IMR-90 (cell line): ENCODE measurements around the gene OR6V1. TPM values are rescaled to one million over a fixed set of nuclear protein-coding genes. Genes with fewer than 3 reads are reported as not detected.

Experiments used
- ATAC-seq: fragments of 200-7000 bp; cut with Tn5 transposase; 2 replicates; pipeline ENCODE4 v1.9.1; 2020; ENCODE audit warnings: low read depth, mild to moderate bottlenecking, moderate library complexity
- BruUV-seq: library from RNA; stranded (reverse); fragments of 400-500 nt; replicated peaks from 2 replicates; lab custom pipeline; 2021; lab: Mats Ljungman, UMichigan
- CTCF ChIA-PET: fragments of 300-600 bp; formaldehyde crosslinking; extraction: SDS; loops from one replicate; lab custom pipeline; 2021; ENCODE audit warnings: antibody characterized with exemption; lab: Yijun Ruan, JAX
- POLR2A ChIA-PET: fragments of 300-600 bp; sonication (Branson Sonifier 250); formaldehyde crosslinking; loops from one replicate; lab custom pipeline; 2022; ENCODE audit warnings: antibody characterized with exemption; ENCODE audit not compliant: unreplicated experiment; lab: Charles Lee
- DNase-seq: peaks from one replicate; pipeline ENCODE4 v3.0.0; 2013
- H2AFZ ChIP-seq: replicated peaks from 2 replicates; pipeline ENCODE3; 2013; ENCODE audit warnings: low read length, mild to moderate bottlenecking; ENCODE audit not compliant: poor library complexity
- H2AK5ac ChIP-seq: 2 replicates; pipeline ENCODE4 v1.6.1; 2013; ENCODE audit warnings: low read depth, low read length, inconsistent platforms
- H2AK9ac ChIP-seq: replicated peaks from 2 replicates; pipeline ENCODE3; 2013; ENCODE audit warnings: mild to moderate bottlenecking, low read depth, low read length, moderate library complexity; ENCODE audit not compliant: poor library complexity
- H2BK120ac ChIP-seq: 2 replicates; pipeline ENCODE4 v1.6.1; 2013; ENCODE audit warnings: low read depth, low read length, inconsistent platforms
- H2BK15ac ChIP-seq: 3 replicates; pipeline ENCODE4 v1.6.1; 2013; ENCODE audit warnings: low read depth, low read length, inconsistent platforms
- H2BK20ac ChIP-seq: 2 replicates; pipeline ENCODE4 v1.6.1; 2013; ENCODE audit warnings: low read depth, mild to moderate bottlenecking, inconsistent platforms, low read length, moderate library complexity
- H2BK5ac ChIP-seq: 2 replicates; pipeline ENCODE4 v1.6.1; 2013; ENCODE audit warnings: mild to moderate bottlenecking, low read depth, low read length, inconsistent platforms; ENCODE audit not compliant: poor library complexity, severe bottlenecking
- H3K14ac ChIP-seq: replicated peaks from 2 replicates; pipeline ENCODE4 v1.6.1; 2013; ENCODE audit warnings: low read depth, low read length, inconsistent platforms
- H3K18ac ChIP-seq: 2 replicates; pipeline ENCODE4 v1.6.1; 2013; ENCODE audit warnings: low read depth, low read length, control low read depth
- H3K23ac ChIP-seq: 2 replicates; pipeline ENCODE4 v1.6.1; 2013; ENCODE audit warnings: low read depth, low read length, inconsistent platforms
- H3K27ac ChIP-seq: 2 replicates; pipeline ENCODE4 v1.5.1; 2013; ENCODE audit warnings: mild to moderate bottlenecking, control low read depth, low read length; ENCODE audit not compliant: insufficient read depth
- H3K27me3 ChIP-seq: 2 replicates; pipeline ENCODE4 v1.6.1; 2013; ENCODE audit warnings: low read length; ENCODE audit not compliant: control insufficient read depth, insufficient read depth
- H3K36me3 ChIP-seq: 2 replicates; pipeline ENCODE4 v1.6.1; 2013; ENCODE audit warnings: low read length, mixed read lengths; ENCODE audit not compliant: control insufficient read depth, insufficient read depth
- H3K4ac ChIP-seq: 2 replicates; pipeline ENCODE4 v1.6.1; 2013; ENCODE audit warnings: low read depth, low read length, inconsistent platforms
- H3K4me1 ChIP-seq: 2 replicates; pipeline ENCODE4 v1.6.1; 2013; ENCODE audit warnings: low read length, mixed read lengths; ENCODE audit not compliant: control insufficient read depth, insufficient read depth
- H3K4me2 ChIP-seq: 2 replicates; pipeline ENCODE4 v1.6.1; 2013; ENCODE audit warnings: low read depth, mild to moderate bottlenecking, control low read depth, low read length, moderate library complexity
- H3K4me3 ChIP-seq: 2 replicates; pipeline ENCODE4 v1.5.1; 2013; ENCODE audit warnings: low read depth, mild to moderate bottlenecking, control low read depth, low read length, moderate library complexity; ENCODE audit not compliant: insufficient read depth
- H3K56ac ChIP-seq: 2 replicates; pipeline ENCODE4 v1.6.1; 2013; ENCODE audit warnings: low read length, inconsistent platforms; ENCODE audit not compliant: insufficient read depth; ENCODE audit errors: extremely low read depth
- H3K79me1 ChIP-seq, 2 experiments: 2 replicates each; pipeline ENCODE4 v1.6.1; 2013; ENCODE audit warnings: low read length in 2 of 2, inconsistent platforms in 1 of 2, low read depth in 1 of 2
- H3K9ac ChIP-seq: 2 replicates; pipeline ENCODE4 v1.6.1; 2013; ENCODE audit warnings: low read depth, low read length, control low read depth
- H3K9me1 ChIP-seq: 2 replicates; pipeline ENCODE4 v1.6.1; 2013; ENCODE audit warnings: low read length, inconsistent platforms; ENCODE audit not compliant: insufficient read depth
- H3K9me3 ChIP-seq: 2 replicates; pipeline ENCODE4 v1.6.1; 2013; ENCODE audit warnings: low read length; ENCODE audit not compliant: control insufficient read depth, insufficient read depth
- H4K20me1 ChIP-seq: 2 replicates; pipeline ENCODE4 v1.6.1; 2013; ENCODE audit warnings: low read length, inconsistent platforms; ENCODE audit not compliant: insufficient read depth
- H4K5ac ChIP-seq: 2 replicates; pipeline ENCODE4 v1.6.1; 2013; ENCODE audit warnings: mild to moderate bottlenecking, low read depth, low read length, control low read depth
- H4K8ac ChIP-seq, 2 experiments: 2 replicates each; pipeline ENCODE4 v1.6.1; 2013; ENCODE audit warnings: low read depth in 2 of 2, low read length in 2 of 2, control low read depth in 1 of 2, inconsistent platforms in 1 of 2
- H4K91ac ChIP-seq: 2 replicates; pipeline ENCODE4 v1.6.1; 2013; ENCODE audit warnings: low read depth, low read length, inconsistent platforms; ENCODE audit not compliant: insufficient read depth
- CEBPB ChIP-seq: IDR thresholded peaks from 2 replicates; pipeline ENCODE4 v1.6.1; 2012; ENCODE audit warnings: low read depth, low read length, improper control_type of control experiment
- ELK1 ChIP-seq: fragments of 150-350 bp; IDR thresholded peaks from 2 replicates; pipeline ENCODE4 v1.6.1; 2016; ENCODE audit warnings: low read depth, mild to moderate bottlenecking, low read length, moderate library complexity, borderline replicate concordance
- MAFK ChIP-seq: IDR thresholded peaks from 2 replicates; pipeline ENCODE4 v1.6.1; 2012; ENCODE audit warnings: low read depth, low read length, improper control_type of control experiment
- MAZ ChIP-seq: IDR thresholded peaks from 2 replicates; pipeline ENCODE4 v1.6.1; 2012; ENCODE audit warnings: low read depth, mild to moderate bottlenecking, low read length, improper control_type of control experiment, moderate library complexity, borderline replicate concordance
- MXI1 ChIP-seq: IDR thresholded peaks from 2 replicates; pipeline ENCODE4 v1.6.1; 2012; ENCODE audit warnings: low read depth, mild to moderate bottlenecking, low read length, moderate library complexity, borderline replicate concordance
- NFE2L2 ChIP-seq: fragments of 150-350 bp; IDR thresholded peaks from 2 replicates; pipeline ENCODE4 v1.6.1; 2016; ENCODE audit warnings: low read depth, mild to moderate bottlenecking, low read length
- WGBS, 2 experiments: methylation state at CpG; one replicate each; pipeline versions ENCODE4 v1.1.5 to v1.1.7; 2013; ENCODE audit warnings: missing lambda C conversion rate in 2 of 2; ENCODE audit not compliant: insufficient read length in 1 of 2; ENCODE audit errors: extremely low coverage in 2 of 2; 5-methylcytosine and 5-hydroxymethylcytosine counted together
- dilution Hi-C: fragments of 300-500 bp; cut with HindIII; formaldehyde crosslinking; loops from one replicate; pipeline ENCODE4 v1.14.3; 2018; ENCODE audit warnings: low sequenced_read_pairs; ENCODE audit not compliant: unreplicated experiment
- in situ Hi-C: fragments of 300-500 bp; cut with MboI; formaldehyde crosslinking; loops from 3 replicates; pipeline ENCODE4 v1.14.3; 2019; ENCODE audit warnings: low sequenced_read_pairs, inconsistent platforms, mixed read lengths
- intact Hi-C: fragments of 100-400 bp; cut with micrococcal nuclease; formaldehyde crosslinking; loops from 2 replicates; pipeline ENCODE4 v1.10.0; 2022
- polyA plus RNA-seq, 3 experiments: library from polyadenylated mRNA; depleted of rRNA; stranded (reverse); fragments of >200 nt; gene quantifications; 2 replicates each; pipeline ENCODE4 v1.2.3, GENCODE V29; 2012; ENCODE audit warnings: low replicate concordance in 1 of 3
- total RNA-seq: library from RNA; depleted of rRNA; stranded (reverse); fragments of >200 nt; gene quantifications from 2 replicates; pipeline ENCODE4 v1.2.3, GENCODE V29; 2012

Gene OR6V1
- total and polyA plus RNA-seq, 2 of the 4 experiments (the other 2 are of a cell fraction) = not detected

DNA sequence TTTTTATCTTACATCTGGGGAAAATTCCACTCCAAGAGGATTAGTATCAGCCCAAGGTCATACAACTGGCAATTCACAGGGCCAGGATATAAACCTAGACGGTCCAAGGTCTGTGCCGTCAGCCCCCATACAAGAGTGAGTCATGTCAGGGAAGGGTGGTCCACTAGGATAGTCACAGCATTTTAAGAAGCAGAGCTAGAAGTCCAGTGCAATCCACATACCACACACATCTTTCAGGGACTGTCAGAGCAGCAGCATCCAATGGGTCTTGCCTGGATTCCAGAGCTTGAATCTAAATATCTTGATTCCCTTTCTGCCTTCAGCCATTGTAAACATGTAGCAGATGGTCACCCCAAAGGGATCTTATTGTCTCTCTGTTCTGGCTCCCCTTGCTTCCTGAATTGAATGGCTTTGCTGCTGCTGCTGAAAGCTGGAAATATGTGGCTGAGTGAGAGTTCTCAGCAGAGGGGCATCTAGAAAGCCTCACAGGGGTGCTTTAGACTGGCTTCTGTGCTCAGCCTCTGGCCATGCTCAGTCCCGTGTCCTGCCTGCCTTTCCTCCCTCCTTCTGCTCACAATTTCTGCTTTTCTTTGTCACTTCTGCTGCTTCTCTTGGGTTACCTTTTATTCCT lies 9.9 kb upstream of the OR6V1 start:
- Histone ChIP-seq H2AK5ac (no peak overlapping the region), H2BK15ac (no peak overlapping the region), H2BK20ac (no peak overlapping the region), H3K4me2 (no peak overlapping the region), H3K27me3 (no peaks in the 10 kb centered on the region), H4K5ac (no peak overlapping the region), H3K9ac (no peak overlapping the region), H3K9me1 (no peaks in the 10 kb centered on the region), H4K8ac (no peak overlapping the region), H3K79me1 (no peaks in the 10 kb centered on the region), H2BK120ac (no peak overlapping the region), H4K20me1 (no peaks in the 10 kb centered on the region), H2BK5ac (no peak overlapping the region), H4K91ac (no peak overlapping the region), H3K4ac (no peak overlapping the region), H3K36me3 (no peaks in the 10 kb centered on the region), H3K27ac (no peak overlapping the region), H3K14ac (no peak overlapping the region), H3K23ac (no peak overlapping the region), H3K56ac (no peak overlapping the region), H3K4me3 (no peak overlapping the region), H2AFZ (no peak overlapping the region), H2AK9ac (no peak overlapping the region), H3K4me1 (no peaks in the 10 kb centered on the region), H3K18ac (no peak overlapping the region), H3K9me3 (peaks cover 2% of the 10 kb centered on the region; the same call in 1 of the 2 replicates)
- no peak for DNase-seq
- in situ Hi-C loops (no loop called here), dilution Hi-C loops (no loop called here), intact Hi-C loops (no loop called here)
- no TSS peak for BruUV-seq
- no peak for ATAC-seq
- ChIA-PET POLR2A (no interaction called here), CTCF (no interaction called here)
- 20% methylated on average over 1 of the region's 3 CpGs; no CpG with 5 or more reads in 1 of the 2 experiments for WGBS, 2 experiments
- TF ChIP-seq MXI1 = no peak
- TF ChIP-seq ELK1 = no peak
- TF ChIP-seq MAZ = no peak
- no peak for TF ChIP-seq NFE2L2
- TF ChIP-seq MAFK = no peak
- TF ChIP-seq CEBPB = no peak
